Fibroblast of the aortic adventitia (primary cell): Measurements from ENCODE around the gene TM9SF3. TPM values are rescaled to one million over a fixed set of nuclear protein-coding genes. Genes with fewer than 3 reads are reported as not detected.

Experiments
- DNase-seq: peaks from one replicate; pipeline ENCODE4 v3.0.0-alpha.2; 2010; ENCODE audit warnings: low read depth
- H3K4me3 ChIP-seq: 2 replicates; pipeline ENCODE4 v1.5.1; 2011; ENCODE audit warnings: low read depth, mild to moderate bottlenecking, control low read depth, low read length, moderate library complexity
- CTCF ChIP-seq: IDR thresholded peaks from 2 replicates; pipeline ENCODE4 v1.5.1; 2011; ENCODE audit warnings: mild to moderate bottlenecking, low read length, control low read depth, inconsistent platforms; ENCODE audit not compliant: insufficient read depth
- total RNA-seq: library from RNA; depleted of rRNA; stranded (reverse); fragments of >200 nt; gene quantifications from 2 replicates; pipeline ENCODE4 v1.2.3, GENCODE V29; 2012; ENCODE audit warnings: low replicate concordance

TM9SF3 gene
- total RNA-seq, 1 donor, result 120 TPM

- no peak overlapping the region for H3K4me3 ChIP-seq
- TF ChIP-seq CTCF, result no peak
- no peak for DNase-seq
Measured at GRCh38 chr10:96570983-96571964, 15.5 kb downstream of the TM9SF3 start.

GRCh38 chr10:96570511-96570910 lies 16.3 kb downstream of the TM9SF3 start:
- no peak for TF ChIP-seq CTCF
- no peak for DNase-seq
- H3K4me3 ChIP-seq, result no peak overlapping the region

GRCh38 chr10:96568402-96568801 lies 18.4 kb downstream of the TM9SF3 start:
- TF ChIP-seq CTCF, result no peak
- no peak overlapping the region for H3K4me3 ChIP-seq
- DNase-seq, result no peak

GRCh38 chr10:96565774-96566173 lies 21.0 kb downstream of the TM9SF3 start:
- no peak for TF ChIP-seq CTCF
- peak; percentile 58 for DNase-seq
- no peak overlapping the region for H3K4me3 ChIP-seq

GRCh38 chr10:96560966-96561887 lies 25.6 kb downstream of the TM9SF3 start:
- no peak for TF ChIP-seq CTCF
- DNase-seq, result peak; percentile 55
- no peak overlapping the region for H3K4me3 ChIP-seq

GRCh38 chr10:96560489-96560888 lies 26.3 kb downstream of the TM9SF3 start:
- no peak for DNase-seq
- TF ChIP-seq CTCF, result no peak
- no peak overlapping the region for H3K4me3 ChIP-seq
